ENCODE measurements around the gene LYRM4.

GRCh38 chr6:5090603-5091002, 170.1 kb downstream of the LYRM4 start:
- TF ChIP-seq CTCF (IDR thresholded peaks at IDR 0.05; ENCODE audit: poor library complexity, severe bottlenecking) (no peak), TAF1 (IDR thresholded peaks at IDR 0.05; ENCODE audit: low read depth) (no peak), RAD21 (conservative IDR thresholded peaks at IDR 0.05) (no peak)

Data from neural cell (in vitro differentiated cells).